DMS153 treated with DMSO at 0.1 percent for 48 hours (cell line): ENCODE measurements around the gene DRGX.

Source experiments
- DNase-seq: peaks from one replicate; lab custom pipeline; 2025; ENCODE audit not compliant: unreplicated experiment; lab: John Stamatoyannopoulos, UW

Gene DRGX

DNA sequence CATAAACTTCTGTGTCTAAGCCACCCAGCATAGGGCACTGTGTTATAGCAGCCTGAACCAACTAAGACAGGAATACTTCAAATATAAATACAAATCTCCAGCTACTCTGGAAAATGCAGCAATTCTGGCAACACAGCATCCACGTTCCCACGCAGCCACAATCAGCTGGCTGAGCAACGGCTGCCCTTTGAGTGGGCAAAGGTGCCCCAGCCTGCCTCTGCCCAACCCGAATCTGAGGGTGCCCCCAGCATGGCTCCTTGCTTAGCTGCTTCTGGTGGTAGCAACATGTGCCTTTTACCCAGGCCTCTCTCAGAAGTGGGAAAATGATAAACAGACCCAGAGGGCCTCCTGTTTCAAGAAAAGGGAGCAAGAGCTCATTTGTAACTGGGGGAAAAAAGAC lies 12.0 kb downstream of the DRGX start:
- no peak for DNase-seq

DNA sequence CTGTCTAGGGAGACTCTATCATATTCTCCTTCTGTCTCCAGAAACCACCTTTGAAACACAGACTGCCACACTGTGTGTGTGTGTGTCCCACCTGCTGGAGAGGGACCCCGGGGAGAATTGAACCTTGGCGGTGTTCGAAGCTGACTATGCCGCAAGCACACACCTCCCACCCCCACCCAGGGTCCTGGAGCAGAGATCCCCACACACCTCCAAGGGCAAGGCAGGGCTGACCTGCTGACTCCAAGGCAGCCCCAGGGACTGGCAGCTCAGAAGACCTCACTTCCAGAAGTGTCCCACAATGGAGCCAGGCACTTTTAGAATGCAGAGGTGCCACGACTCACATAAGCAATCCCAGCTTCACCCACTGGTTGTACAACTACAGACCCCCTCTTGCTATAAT lies 13.1 kb downstream of the DRGX start:
- DNase-seq, result no peak

DNA sequence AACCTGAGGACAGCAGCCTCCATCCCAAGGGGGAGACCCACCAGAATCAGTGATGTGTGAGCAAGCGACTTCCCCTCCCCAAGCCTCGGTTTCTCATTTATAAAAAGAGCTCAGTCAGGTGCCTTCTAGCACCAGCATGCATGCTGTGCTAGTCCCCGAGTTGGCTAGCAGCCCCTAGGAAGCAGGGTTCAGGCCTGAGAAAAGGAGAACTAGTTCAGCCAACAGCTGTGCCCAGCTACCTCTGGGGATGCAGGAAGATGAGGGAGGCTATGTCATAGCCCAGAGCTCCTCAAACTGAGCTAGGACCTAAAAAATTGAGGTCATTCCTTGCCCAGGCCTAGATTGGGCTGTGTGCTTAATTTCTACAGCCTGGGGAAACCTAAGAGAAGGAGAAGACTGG lies 13.7 kb downstream of the DRGX start:
- no peak for DNase-seq

DNA sequence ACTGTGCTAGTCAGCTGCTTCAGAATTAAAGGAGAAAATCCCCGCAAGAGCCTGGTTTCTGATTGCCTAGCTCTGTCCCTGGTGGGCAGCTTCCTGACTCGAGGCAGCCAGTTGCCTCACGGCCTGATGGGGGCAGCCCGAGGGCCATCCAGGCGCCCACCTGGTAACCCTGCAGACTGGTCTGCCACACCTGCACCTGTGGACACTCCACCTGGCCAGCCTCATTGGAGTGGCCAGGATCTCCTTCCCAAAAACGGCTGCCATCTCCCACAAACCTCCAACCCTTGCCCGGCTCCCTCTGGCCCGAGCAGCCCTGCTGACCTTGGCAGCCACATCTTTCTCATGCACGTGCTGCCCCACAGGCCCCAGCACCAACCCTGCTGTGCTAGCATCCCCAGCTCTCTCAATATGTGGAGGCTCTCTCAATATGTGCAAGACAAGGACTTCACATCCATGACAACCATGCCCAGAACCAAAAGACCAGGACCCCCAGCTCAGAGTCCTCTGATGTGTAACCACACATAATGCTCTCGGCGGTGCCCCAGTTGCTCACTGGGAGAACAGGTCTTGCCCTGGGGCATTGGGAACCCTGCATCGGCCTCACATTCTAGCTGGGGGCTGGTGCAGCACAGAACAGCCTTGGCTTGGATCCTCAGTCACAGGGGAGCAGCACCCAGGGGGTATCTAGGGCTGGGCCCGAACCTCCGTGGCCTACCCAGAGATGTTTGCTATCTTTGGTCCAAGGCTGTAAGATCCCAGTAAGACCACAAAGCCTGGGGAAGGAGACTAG lies 14.6 kb downstream of the DRGX start:
- DNase-seq, result no peak

DNA sequence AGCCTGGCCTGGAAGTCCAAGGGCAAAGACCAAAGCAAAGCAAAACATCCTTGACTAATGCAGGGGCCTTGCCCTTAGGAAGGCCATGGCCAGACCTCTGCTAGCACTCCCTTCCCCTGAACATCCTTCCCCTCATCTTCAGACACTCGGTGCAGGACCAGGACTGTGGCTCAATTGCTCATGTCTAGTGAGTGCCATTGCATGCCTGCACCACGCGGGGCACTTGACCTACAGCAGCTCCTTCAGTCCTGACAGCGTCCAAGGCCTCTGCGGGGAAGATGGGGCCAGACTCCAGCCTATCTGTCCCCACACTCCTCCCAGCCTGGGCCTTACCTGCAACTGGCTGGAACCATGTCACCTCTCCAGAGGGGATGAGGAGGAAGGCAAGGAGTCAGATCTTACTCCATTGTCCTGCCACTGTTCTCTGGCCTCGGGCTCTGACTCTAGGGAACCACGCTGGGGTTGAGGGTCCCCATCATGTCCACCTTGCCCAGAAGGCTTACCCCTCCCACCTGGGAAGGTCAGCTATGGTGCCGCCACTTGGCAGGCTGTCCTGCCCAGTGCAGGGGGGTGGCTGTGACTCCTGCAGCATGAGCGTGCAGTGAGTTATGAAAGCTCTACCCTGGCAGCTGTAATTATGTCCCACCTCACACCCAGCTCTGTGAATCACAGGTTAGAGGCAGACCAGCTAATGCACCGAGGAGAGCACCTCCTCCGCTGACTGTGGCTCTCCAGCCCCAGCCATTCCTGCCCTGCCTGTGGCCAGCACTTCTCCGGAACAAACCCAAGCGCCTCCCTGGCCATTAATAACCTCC lies 16.1 kb downstream of the DRGX start:
- no peak for DNase-seq

DNA sequence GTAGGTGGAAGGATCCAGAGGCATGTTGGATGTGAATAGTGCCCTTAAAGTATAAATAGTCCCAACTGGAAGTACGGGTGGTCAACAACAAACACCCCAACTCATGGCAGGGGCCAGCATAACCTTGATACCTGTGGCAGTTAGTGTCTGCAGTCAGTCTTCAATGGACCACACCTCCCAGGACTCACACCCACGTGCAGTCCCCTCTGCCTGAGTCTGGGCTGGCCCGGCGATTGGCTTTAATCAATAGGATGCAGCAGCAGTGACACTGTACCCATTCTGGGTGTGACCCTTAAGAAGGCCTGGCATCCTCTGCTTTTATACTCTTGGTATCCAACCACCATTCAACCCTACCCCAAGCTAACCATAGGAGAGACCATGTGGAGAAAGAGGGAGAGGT lies 18.6 kb downstream of the DRGX start:
- no peak for DNase-seq

DNA sequence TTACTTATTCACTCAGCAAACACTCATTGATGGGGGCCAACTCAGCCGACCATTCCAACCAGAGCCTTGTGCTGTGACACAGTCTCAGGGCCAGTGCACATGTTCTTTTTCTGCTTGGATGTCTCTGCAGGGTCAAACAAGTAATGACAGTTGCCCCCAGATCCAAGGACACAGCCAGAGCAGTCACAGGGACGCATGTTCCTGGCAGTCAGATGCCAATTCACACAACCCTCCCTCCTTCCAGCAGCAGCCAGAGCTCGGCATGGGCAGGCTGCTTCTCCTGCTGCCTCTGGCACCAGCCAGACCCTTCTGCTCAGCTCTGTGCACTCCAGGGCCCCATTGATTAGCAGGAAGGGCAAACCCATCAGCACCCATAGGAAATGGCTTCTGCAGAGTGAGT lies 20.3 kb downstream of the DRGX start:
- DNase-seq, result no peak

DNA sequence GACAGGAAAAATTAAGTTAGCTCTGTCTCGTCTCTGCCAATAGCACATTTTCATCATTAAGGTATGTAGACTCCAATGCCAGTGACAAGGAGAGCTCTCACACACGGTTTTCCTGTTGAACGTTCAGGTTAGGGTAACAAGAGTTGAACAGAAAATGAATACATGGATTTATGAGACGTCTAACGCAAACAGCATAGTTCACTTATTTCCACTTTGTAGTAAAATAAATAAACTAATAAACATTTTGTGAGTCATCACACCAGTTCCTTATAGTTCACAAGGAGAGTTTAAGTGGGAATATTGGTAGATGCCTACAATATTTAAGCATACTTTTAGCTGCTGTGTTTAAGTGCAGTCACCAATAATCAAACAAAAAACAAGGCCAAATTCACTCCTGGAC lies 21.1 kb downstream of the DRGX start:
- DNase-seq, result no peak

DNA sequence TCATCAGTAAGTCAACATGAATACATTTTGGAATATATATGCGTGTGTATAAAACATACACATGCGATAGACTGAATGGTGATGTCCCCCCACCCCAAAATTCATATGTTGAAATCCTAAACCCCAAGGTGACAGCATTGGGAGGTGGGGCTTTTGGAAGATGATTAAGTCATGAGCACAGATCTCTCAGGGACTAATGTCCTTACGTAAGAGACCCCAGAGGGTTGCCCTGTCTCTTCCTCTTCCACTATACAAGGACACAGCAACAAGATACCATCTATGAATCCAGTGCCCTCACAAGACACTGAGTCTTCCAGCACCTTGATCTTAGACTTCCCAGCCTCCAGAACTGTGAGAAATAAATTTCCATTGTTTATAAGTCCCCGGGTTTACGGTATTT lies 22.5 kb downstream of the DRGX start:
- DNase-seq, result no peak

DNA sequence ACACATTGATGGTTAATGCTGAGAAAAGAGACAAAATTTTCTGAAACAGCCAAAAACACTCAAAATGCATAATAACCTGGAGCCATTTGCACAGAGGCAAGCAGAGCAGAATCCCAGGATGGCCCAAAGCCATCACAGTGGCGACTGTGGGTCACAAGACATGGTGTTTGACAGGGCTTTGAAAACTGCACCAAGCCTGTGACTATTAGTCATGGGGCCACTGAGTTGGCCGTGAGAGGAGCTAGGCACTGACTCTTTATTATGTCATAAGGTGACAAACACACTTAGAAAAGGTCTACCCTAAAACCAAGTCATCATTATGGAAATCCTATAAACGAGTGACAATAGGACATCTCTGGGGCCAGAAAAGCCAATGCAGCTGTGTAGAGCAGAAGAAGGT lies 23.9 kb downstream of the DRGX start:
- no peak for DNase-seq

DNA sequence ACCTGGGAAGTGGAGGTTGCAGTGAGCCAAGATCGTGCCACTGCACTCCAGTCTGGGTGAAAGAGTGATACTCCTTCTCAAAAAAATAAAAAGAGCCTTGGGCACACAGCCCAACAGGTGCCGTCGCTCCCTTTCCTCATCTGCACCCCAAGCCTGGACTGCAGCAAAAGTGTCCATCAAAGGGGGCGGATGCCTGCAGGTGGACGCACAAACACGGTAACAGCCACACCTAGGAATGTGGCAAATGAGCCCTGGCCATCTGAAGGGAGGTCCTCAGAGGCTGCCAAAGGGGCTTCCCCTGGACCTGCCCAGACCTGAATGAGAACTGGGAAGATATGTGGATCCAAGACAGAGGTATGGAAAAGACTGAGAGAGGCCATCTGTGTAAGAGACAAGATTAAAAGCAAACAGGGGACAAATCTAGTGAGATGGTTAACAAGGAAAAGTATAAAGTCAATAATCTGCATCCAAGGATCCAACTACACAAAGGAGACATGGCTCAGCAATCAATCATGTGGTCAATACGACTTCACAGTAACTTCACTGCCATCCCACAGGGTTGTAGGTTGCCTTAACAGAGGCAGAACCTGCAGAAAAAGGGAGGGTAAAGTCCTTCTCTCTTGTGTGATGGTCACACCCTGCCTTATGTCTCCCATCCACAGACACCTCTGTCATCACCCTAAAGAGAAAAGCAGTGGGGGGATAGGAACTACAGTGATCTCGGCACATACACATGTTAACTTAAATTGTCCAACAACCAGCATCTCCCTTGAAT lies 25.4 kb downstream of the DRGX start:
- DNase-seq, result no peak

DNA sequence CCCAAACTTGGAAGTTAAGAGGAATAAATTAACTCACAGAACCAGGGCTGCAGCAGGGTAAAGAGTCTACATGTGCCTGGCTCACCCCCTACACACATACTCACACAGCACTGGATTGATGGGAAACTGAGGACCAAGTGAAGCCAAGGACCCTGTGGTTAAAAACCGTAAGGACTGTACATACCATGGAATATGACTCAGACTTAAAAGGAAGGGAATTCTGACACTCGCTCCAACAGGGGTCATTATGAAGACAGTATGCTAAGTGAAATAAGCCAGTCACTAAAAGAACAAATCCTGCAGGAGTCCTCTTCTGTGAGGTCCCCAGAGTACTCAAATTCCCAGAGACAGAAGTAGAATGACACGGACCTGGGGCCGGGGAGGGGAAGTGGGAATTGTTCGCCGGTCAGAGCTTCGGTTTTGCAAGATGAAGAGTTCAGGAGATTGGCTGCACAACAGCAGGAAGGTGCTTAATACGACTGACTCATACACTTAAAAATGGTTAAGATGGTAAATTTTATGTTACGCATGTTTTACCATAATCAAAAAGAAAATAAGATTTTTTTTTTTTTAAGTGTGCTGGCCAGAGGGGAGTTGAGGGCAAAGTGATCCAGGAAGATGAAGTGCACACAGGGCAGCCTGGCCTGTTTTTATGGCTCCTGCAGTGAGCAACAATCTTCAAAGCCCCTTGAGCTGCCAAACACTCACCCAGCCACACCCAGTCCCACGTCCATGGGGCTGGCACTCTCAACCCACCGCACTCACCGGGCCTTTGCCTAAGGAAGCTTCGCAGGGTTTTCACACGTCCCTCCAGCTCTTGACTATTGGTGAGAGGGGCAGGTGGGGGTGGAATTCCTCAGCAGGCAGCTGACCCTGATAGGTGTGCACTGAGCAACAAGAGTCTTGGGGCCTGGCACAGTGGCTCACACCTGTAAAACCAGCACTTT lies 26.4 kb downstream of the DRGX start:
- DNase-seq, result no peak

DNA sequence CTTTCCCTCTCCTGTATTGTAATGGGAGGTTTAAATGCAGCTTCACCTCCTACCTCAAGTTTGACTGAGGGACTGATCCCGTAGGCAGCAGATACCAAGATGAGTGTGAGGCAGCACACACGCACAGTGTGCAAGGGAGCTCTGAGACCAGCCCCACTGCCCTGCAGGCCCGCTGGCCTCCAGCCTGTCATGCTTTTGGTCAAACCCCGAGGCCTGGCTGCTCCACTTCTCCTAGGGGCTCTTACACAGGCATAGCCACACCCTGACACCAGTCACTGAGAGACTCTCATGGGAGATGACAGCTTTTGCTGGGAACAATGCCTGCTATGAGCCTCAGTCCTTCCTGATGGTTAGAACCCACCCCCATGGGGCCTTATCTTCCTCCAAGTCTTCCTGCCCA lies 27.6 kb downstream of the DRGX start:
- DNase-seq, result no peak

DNA sequence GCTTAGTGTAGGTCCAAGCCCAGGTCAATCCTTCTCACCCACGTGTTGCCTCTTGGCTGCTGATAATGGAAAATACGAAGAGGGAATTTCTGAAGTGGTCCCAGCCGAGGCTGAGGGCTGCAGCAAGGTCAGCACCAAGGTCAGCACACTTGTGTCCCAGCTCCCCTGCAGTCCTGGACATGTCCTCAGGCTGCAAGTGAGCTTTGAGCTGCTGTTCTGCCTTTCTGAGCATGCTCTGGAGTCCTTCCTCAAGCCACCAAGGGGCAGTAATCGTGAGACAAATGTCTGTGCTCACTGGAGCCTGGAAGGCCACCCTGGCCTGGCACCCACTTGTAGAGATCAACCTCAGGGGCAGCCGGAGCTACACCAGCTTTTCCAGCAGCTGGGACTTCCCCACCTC lies 28.3 kb downstream of the DRGX start:
- no peak for DNase-seq

DNA sequence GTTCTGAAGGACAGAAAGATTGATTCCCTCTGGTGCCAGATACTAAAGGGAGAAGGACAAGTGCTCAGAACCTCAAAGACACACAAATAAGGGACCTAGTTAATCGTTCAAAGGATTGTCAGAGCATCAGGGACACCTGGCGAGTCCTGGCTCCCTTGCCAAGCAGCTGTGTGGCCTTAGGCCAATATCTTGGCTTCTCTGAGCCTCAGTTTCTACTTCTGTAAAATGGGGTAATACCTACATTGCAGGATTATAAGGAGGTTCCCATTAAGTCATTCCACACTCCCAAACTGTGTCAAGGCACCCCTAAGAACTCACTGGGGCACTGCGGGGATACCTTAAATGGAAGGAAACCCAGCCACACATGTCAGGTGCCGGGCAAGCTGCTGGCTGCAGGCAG lies 29.4 kb downstream of the DRGX start:
- DNase-seq, result no peak

DNA sequence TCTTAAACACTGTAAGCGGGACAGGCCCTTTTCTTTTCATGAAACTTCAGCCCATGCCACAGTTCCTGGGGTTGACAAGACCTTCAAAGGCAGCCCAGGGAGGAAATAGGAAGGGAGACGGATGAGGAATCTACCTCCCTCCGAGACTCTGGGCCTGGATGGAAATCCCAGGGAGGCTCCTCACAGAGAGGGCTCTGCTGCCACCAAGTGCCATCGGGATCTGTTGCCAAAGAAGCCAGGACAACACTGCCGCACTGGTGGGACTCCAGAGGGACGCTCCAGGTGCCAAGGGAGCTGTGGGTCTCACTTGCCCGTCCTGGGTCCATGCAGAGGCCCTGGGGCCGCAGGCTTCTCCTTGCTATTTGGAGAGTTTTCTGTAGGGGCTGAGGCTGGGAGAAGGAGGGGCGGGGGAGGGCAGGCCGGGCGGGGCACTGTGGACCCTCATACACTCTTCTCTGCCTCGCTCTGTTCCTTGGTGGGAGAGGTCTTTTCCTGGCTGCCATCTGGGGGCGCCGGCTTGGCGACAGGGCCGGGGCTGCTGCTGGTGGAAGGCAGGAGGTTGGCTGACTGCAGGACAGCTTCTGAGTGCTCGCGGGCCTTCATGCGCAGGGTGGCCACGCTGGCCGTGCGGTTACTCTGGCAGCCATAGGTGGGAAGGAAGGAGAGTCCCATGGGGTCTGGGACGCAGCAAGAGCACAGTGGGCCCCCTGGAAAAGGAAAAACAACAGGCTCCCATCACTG lies 30.0 kb downstream of the DRGX start:
- DNase-seq, result no peak

DNA sequence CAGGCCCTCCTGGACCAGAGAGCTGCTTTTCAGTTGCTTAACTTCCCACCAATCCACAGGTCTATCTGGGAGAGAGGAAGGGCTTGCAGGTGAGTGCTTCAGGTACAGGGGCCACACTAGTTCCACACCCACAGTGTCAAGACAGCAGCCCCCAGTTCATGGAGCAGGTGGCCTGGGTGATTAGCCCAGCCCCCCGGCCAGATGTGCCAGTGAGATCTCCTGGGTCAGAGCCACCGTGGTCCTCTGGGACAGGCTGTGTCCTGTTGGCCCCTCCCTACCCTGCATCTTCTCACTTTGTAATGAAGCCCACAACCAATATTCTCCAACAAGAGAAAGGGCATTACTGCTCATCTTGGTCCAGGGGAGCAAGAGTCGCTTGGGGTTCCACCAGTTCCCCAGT lies 30.6 kb downstream of the DRGX start:
- DNase-seq, result no peak

DNA sequence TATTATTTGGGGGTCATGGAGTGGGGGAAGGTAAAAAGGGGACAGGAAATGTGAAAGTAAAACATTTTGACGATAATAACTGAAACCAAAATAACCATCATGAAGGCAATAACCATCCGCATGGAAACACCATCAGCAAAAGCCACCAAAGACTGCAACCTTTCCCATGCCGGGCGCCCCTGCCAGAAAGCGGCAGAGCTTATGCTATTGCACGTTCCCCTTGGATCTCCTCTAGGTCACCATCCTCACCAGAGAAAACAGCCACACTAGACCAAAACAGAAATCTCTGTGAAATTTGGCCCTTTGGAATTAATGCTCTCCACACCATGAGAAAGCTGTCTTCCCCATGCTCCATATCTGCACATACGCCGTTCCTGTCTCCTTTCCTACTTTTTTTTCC lies 31.1 kb downstream of the DRGX start:
- DNase-seq, result no peak

DNA sequence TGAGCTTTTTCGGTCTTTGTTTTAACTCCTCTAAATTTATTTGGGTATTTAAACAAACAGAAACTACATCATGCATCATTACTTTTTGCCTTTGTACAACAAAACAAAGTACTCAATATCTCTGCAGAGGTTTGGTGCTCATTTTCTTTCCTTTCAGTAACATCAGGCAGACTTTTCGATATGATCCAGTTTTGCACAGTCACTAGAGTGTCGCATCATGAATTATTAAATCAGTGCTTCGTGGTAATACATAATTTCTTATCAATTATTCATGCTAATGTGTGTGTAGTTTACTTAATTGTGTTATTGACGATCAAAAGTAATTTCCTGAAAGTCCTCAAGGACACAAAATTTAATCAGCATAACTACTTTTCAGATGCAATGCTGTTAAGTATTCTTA lies 31.8 kb downstream of the DRGX start:
- no peak for DNase-seq
